SK-N-SH (cell line): ENCODE measurements around the gene SPRR3. TPM values are rescaled to one million over a fixed set of nuclear protein-coding genes. Genes with fewer than 3 reads are reported as not detected.

ENCODE experiments used
- CTCF ChIA-PET: fragments of 300-600, 350-600 bp; formaldehyde crosslinking; extraction: SDS; loops from one replicate; lab custom pipeline; 2021; lab: Yijun Ruan, JAX
- POLR2A ChIA-PET: fragments of 350-600 bp; sonication (Branson Sonifier 250); formaldehyde crosslinking; extraction: SDS; loops from one replicate; lab custom pipeline; 2020; ENCODE audit warnings: antibody characterized with exemption, inconsistent platforms; lab: Yijun Ruan, JAX
- DNase-seq: peaks from one replicate; pipeline ENCODE4 v3.0.0; 2012
- H2AFZ ChIP-seq: fragments of 200-600 bp; sonication (generic); 2 replicates; pipeline ENCODE4 v1.8.1; 2016; ENCODE audit warnings: antibody characterized with exemption, mild to moderate bottlenecking, low read depth
- H3F3A ChIP-seq: fragments of 200-600 bp; sonication (generic); replicated peaks from 2 replicates; pipeline ENCODE3; 2016; ENCODE audit warnings: antibody characterized with exemption, mild to moderate bottlenecking; ENCODE audit not compliant: insufficient read depth
- H3K27ac ChIP-seq, 2 experiments: fragments of 200-500 bp in 1 of 2; fragments of 200-600 bp in 1 of 2; sonication (Bioruptor generic) in 1 of 2; sonication (generic), shearing (Covaris generic) in 1 of 2; 2 replicates each; pipeline versions ENCODE4 v1.5.1 to v1.6.1; 2014 to 2016; ENCODE audit warnings: low read depth in 2 of 2, inconsistent platforms in 1 of 2, low read length in 1 of 2, mild to moderate bottlenecking in 1 of 2, mixed read lengths in 1 of 2
- H3K27me3 ChIP-seq: fragments of 200-600 bp; sonication (generic), shearing (Covaris generic); 2 replicates; pipeline ENCODE4 v1.6.1; 2016; ENCODE audit warnings: mixed run types; ENCODE audit not compliant: insufficient read depth
- H3K36me3 ChIP-seq, 2 experiments: fragments of 200-500 bp in 1 of 2; fragments of 200-600 bp in 1 of 2; sonication (Bioruptor generic) in 1 of 2; sonication (generic) in 1 of 2; replicated peaks in 1 of 2; 2 replicates each; pipeline versions ENCODE3 to v1.5.1; 2014 to 2016; ENCODE audit warnings: low read length in 1 of 2, mild to moderate bottlenecking in 1 of 2; ENCODE audit not compliant: insufficient read depth in 2 of 2, control insufficient read depth in 1 of 2
- H3K4me1 ChIP-seq, 2 experiments: fragments of 200-500 bp in 1 of 2; fragments of 200-600 bp in 1 of 2; sonication (Bioruptor generic) in 1 of 2; sonication (generic), shearing (Covaris generic) in 1 of 2; 2 replicates each; pipeline versions ENCODE4 v1.5.1 to v1.6.1; 2014 to 2016; ENCODE audit warnings: low read depth in 1 of 2, low read length in 1 of 2, mixed run types in 1 of 2; ENCODE audit not compliant: insufficient read depth in 2 of 2, control insufficient read depth in 1 of 2
- H3K4me2 ChIP-seq: fragments of 200-600 bp; sonication (generic), shearing (Covaris generic); 2 replicates; pipeline ENCODE4 v1.6.1; 2017; ENCODE audit warnings: mixed run types
- H3K4me3 ChIP-seq, 2 experiments: fragments of 200-500 bp in 1 of 2; fragments of 200-600 bp in 1 of 2; sonication (Bioruptor generic) in 1 of 2; sonication (generic), shearing (Covaris generic) in 1 of 2; 2 replicates each; pipeline versions ENCODE4 v1.5.1 to v1.8.1; 2014 to 2016; ENCODE audit warnings: low read depth in 2 of 2, inconsistent platforms in 1 of 2, low read length in 1 of 2, mild to moderate bottlenecking in 1 of 2, mixed read lengths in 1 of 2, moderate library complexity in 1 of 2
- H3K79me2 ChIP-seq: fragments of 200-600 bp; sonication (generic); 2 replicates; pipeline ENCODE4 v1.8.1; 2017; ENCODE audit warnings: mild to moderate bottlenecking; ENCODE audit not compliant: insufficient read depth
- H3K9ac ChIP-seq: fragments of 200-600 bp; sonication (generic); 2 replicates; pipeline ENCODE4 v1.6.1; 2017; ENCODE audit warnings: mixed run types
- H3K9me2 ChIP-seq: fragments of 200-600 bp; sonication (generic); 2 replicates; pipeline ENCODE4 v1.6.1; 2017; ENCODE audit warnings: mixed run types
- H3K9me3 ChIP-seq: fragments of 200-600 bp; sonication (generic); 2 replicates; pipeline ENCODE4 v1.6.1; 2017; ENCODE audit warnings: mixed run types, mild to moderate bottlenecking, moderate library complexity
- H4K20me1 ChIP-seq: fragments of 200-600 bp; sonication (generic); 2 replicates; pipeline ENCODE4 v1.6.1; 2017; ENCODE audit warnings: mild to moderate bottlenecking, mixed run types; ENCODE audit not compliant: insufficient read depth
- CHD2 ChIP-seq: fragments of 150-350 bp; IDR thresholded peaks from 2 replicates; pipeline ENCODE4 v1.6.1; 2018; ENCODE audit warnings: low read length; ENCODE audit not compliant: partially characterized antibody
- CTCF ChIP-seq: fragments of 200-600 bp; sonication (generic); IDR thresholded peaks from 2 replicates; pipeline ENCODE4 v1.6.1; 2017; ENCODE audit warnings: antibody characterized with exemption, mild to moderate bottlenecking, moderate library complexity
- ELF1 ChIP-seq: IDR thresholded peaks from 2 replicates; pipeline ENCODE4 v1.4.0; 2012
- EZH2phosphoT487 ChIP-seq: fragments of 200-600 bp; sonication (generic); IDR thresholded peaks from 2 replicates; pipeline ENCODE4 v1.6.1; 2017; ENCODE audit warnings: low read depth, mixed run types, mild to moderate bottlenecking, antibody characterized with exemption, moderate library complexity, borderline replicate concordance
- FOSL2 ChIP-seq: IDR thresholded peaks from 2 replicates; pipeline ENCODE4 v1.4.0; 2012; ENCODE audit warnings: low read depth, mild to moderate bottlenecking, moderate library complexity, borderline replicate concordance
- FOXM1 ChIP-seq: IDR thresholded peaks from 2 replicates; pipeline ENCODE4 v1.4.0; 2012; ENCODE audit warnings: low read depth, mild to moderate bottlenecking
- GABPA ChIP-seq: IDR thresholded peaks from 2 replicates; pipeline ENCODE4 v1.4.0; 2012; ENCODE audit warnings: low read depth, mild to moderate bottlenecking
- GATA2 ChIP-seq: sonication (generic); formaldehyde crosslinking; IDR thresholded peaks from 2 replicates; pipeline ENCODE4 v1.5.0; 2020; ENCODE audit warnings: mild to moderate bottlenecking, missing genetic modification reagents
- MAX ChIP-seq: IDR thresholded peaks from 2 replicates; pipeline ENCODE4 v1.4.0; 2012; ENCODE audit warnings: low read depth
- MXI1 ChIP-seq: IDR thresholded peaks from 2 replicates; pipeline ENCODE4 v1.6.1; 2012; ENCODE audit warnings: mild to moderate bottlenecking, low read depth, low read length, improper control_type of control experiment
- NRF1 ChIP-seq: IDR thresholded peaks from 2 replicates; pipeline ENCODE4 v1.6.1; 2012; ENCODE audit warnings: low read depth, mild to moderate bottlenecking, low read length
- POLR2AphosphoS5 ChIP-seq: IDR thresholded peaks from 2 replicates; pipeline ENCODE4 v1.6.1; 2012; ENCODE audit warnings: low read depth, low read length
- RAD21 ChIP-seq: IDR thresholded peaks from 2 replicates; pipeline ENCODE4 v1.6.1; 2012; ENCODE audit warnings: mild to moderate bottlenecking, low read length
- RXRA ChIP-seq: IDR thresholded peaks from 2 replicates; pipeline ENCODE4 v1.4.0; 2012; ENCODE audit warnings: low read depth, mild to moderate bottlenecking, borderline replicate concordance
- SIN3A ChIP-seq: IDR thresholded peaks from 2 replicates; pipeline ENCODE4 v1.6.1; 2012; ENCODE audit warnings: low read depth, mild to moderate bottlenecking, low read length, moderate library complexity, borderline replicate concordance
- TAF1 ChIP-seq: IDR thresholded peaks from 2 replicates; pipeline ENCODE4 v1.6.1; 2012; ENCODE audit warnings: low read depth, mild to moderate bottlenecking, low read length, moderate library complexity, borderline replicate concordance
- TCF12 ChIP-seq: IDR thresholded peaks from 2 replicates; pipeline ENCODE4 v1.4.0; 2012
- TEAD4 ChIP-seq: IDR thresholded peaks from 2 replicates; pipeline ENCODE4 v1.4.0; 2012; ENCODE audit warnings: mild to moderate bottlenecking, borderline replicate concordance; ENCODE audit not compliant: insufficient read depth
- USF1 ChIP-seq: IDR thresholded peaks from 2 replicates; pipeline ENCODE4 v1.4.0; 2012; ENCODE audit warnings: low read depth, borderline replicate concordance
- USF2 ChIP-seq: fragments of 150-350 bp; IDR thresholded peaks from 2 replicates; pipeline ENCODE4 v1.6.1; 2017; ENCODE audit warnings: antibody characterized with exemption, low read length, low read depth, borderline replicate concordance
- YY1 ChIP-seq: IDR thresholded peaks from 2 replicates; pipeline ENCODE4 v1.4.0; 2012; ENCODE audit warnings: low read depth, mild to moderate bottlenecking
- WGBS: methylation state at CpG from one replicate; pipeline ENCODE4 v1.1.6; 2017; ENCODE audit warnings: low lambda C conversion rate; 5-methylcytosine and 5-hydroxymethylcytosine counted together
- polyA plus RNA-seq, 3 experiments: library from polyadenylated mRNA; depleted of rRNA; stranded (reverse); fragments of >200 nt; gene quantifications; 2 replicates each; pipeline ENCODE4 v1.2.3, GENCODE V29; 2012

Gene SPRR3
- polyA plus RNA-seq, 1 of the 3 experiments (the other 2 are of a cell fraction): not detected

GRCh38 chr1:152968248-152968647 lies 33.3 kb upstream of the SPRR3 start:
- WGBS: 3% methylated on average over 2 of the region's 2 CpGs
- no peaks in the 10 kb centered on the region for H3K9me2 ChIP-seq
- no peaks in the 10 kb centered on the region for H4K20me1 ChIP-seq
- peaks cover 6% of the 10 kb centered on the region; the same call in 1 of the 2 replicates for H3K27me3 ChIP-seq
- H3K4me1 ChIP-seq: no peaks in the 10 kb centered on the region
- H3K4me2 ChIP-seq: no peak overlapping the region
- H3K27ac ChIP-seq: no peak overlapping the region
- no peak overlapping the region for H3K4me3 ChIP-seq
- ChIA-PET CTCF (interaction anchor here (1.1 kb wide), 1 partner anchor 10 kb away, joined by 3 read pairs; no protein-coding TSS in a partner anchor), POLR2A (no interaction called here)
- no peak for DNase-seq
- H3F3A ChIP-seq: no peaks in the 10 kb centered on the region
- TF ChIP-seq TEAD4 (no peak), RAD21 (no peak), POLR2AphosphoS5 (no peak), RXRA (no peak)
- H3K9ac ChIP-seq: no peak overlapping the region
- H3K36me3 ChIP-seq: no peaks in the 10 kb centered on the region
- H3K9me3 ChIP-seq: no peaks in the 10 kb centered on the region
- no peak overlapping the region; the same call in 1 of the 2 replicates for H2AFZ ChIP-seq
- no peaks in the 10 kb centered on the region for H3K79me2 ChIP-seq

- no peaks in the 10 kb centered on the region for H3K79me2 ChIP-seq
- POLR2A ChIA-PET: no interaction called here
- H3K4me1 ChIP-seq: no peaks in the 10 kb centered on the region
- H3K27ac ChIP-seq: no peak overlapping the region
- no peak overlapping the region for H3K4me2 ChIP-seq
- TF ChIP-seq RAD21 (no peak), FOXM1 (no peak), FOSL2 (no peak), USF2 (no peak), CHD2 (no peak), SIN3A (no peak), YY1 (no peak), CTCF (no peak), MAX (no peak), MXI1 (no peak), TAF1 (no peak), NRF1 (no peak), USF1 (no peak), ELF1 (no peak), GATA2 (no peak), GABPA (no peak), EZH2phosphoT487 (no peak), TCF12 (no peak)
- H3K36me3 ChIP-seq: no peaks in the 10 kb centered on the region
- H3F3A ChIP-seq: no peaks in the 10 kb centered on the region
- no peak overlapping the region for H3K9ac ChIP-seq
- no peak overlapping the region for H2AFZ ChIP-seq
- 0% methylated on average over 2 of the region's 2 CpGs for WGBS
- peaks cover 6% of the 10 kb centered on the region; the same call in 1 of the 2 replicates for H3K27me3 ChIP-seq
- no peaks in the 10 kb centered on the region for H4K20me1 ChIP-seq
- CTCF ChIA-PET: no interaction called here
- no peaks in the 10 kb centered on the region for H3K9me3 ChIP-seq
- H3K9me2 ChIP-seq: no peaks in the 10 kb centered on the region
- no peak overlapping the region for H3K4me3 ChIP-seq
- DNase-seq: no peak
Observed at GRCh38 chr1:152969036-152969435, 32.5 kb upstream of the SPRR3 start.
